ENCODE results near the gene DTWD2. TPM values are rescaled to one million over a fixed set of nuclear protein-coding genes. Genes with fewer than 3 reads are reported as not detected.

Gene DTWD2
- total RNA-seq, 1 experiment from 2014 or later = 4.9 TPM

DNA sequence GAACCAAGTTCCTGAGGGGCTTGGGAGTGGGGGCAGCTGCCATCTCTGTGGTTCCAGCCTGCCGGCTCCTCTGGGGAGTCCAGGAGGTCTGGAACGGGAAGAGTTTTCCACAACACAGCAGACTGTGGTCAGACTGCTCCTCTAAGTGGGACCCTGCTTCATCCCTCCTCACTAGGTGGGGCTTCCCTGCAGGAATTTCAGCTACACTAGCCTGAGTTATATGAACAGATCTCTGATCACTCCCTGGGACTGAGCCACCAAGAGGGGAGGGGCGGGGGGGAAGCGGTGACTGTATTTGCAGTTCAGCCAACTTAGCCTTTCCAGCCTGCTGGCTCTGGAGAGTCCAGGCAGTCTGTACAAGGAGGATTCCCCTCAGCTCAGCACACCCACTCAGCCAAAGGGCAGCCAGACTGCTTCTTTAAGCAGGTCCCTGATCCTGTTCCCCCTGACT is 19.4 kb downstream of the DTWD2 start:
- Histone ChIP-seq H3K9me2 (ENCODE audit: insufficient read depth) (no peaks in the 10 kb centered on the region), H3F3A (ENCODE audit: insufficient read depth, low read depth) (no peaks in the 10 kb centered on the region), H4K20me1 (ENCODE audit: insufficient read depth) (no peaks in the 10 kb centered on the region), H3K4me1 (replicated peaks; ENCODE audit: insufficient read depth) (no peaks in the 10 kb centered on the region), H3K4me2 (no peak overlapping the region), H3K36me3 (ENCODE audit: low read depth) (no peaks in the 10 kb centered on the region), H3K79me2 (ENCODE audit: low read depth) (no peaks in the 10 kb centered on the region), H3K9me3 (ENCODE audit: insufficient read depth, low read depth) (no peaks in the 10 kb centered on the region), H2AFZ (no peak overlapping the region), H3K27ac (no peak overlapping the region), H3K4me3 (no peak overlapping the region), H3K27me3 (ENCODE audit: insufficient read depth, low read depth) (no peaks in the 10 kb centered on the region)
- POLR2A ChIA-PET (ENCODE audit: unreplicated experiment) = no interaction called here
- intact Hi-C loops (cut with micrococcal nuclease; ENCODE audit: unreplicated experiment) = no loop called here
- CTCF ChIA-PET = no interaction called here
- no TSS peak for BruUV-seq (replicated peaks)
- DNase-seq = no peak
- TF ChIP-seq, protein P1, sequence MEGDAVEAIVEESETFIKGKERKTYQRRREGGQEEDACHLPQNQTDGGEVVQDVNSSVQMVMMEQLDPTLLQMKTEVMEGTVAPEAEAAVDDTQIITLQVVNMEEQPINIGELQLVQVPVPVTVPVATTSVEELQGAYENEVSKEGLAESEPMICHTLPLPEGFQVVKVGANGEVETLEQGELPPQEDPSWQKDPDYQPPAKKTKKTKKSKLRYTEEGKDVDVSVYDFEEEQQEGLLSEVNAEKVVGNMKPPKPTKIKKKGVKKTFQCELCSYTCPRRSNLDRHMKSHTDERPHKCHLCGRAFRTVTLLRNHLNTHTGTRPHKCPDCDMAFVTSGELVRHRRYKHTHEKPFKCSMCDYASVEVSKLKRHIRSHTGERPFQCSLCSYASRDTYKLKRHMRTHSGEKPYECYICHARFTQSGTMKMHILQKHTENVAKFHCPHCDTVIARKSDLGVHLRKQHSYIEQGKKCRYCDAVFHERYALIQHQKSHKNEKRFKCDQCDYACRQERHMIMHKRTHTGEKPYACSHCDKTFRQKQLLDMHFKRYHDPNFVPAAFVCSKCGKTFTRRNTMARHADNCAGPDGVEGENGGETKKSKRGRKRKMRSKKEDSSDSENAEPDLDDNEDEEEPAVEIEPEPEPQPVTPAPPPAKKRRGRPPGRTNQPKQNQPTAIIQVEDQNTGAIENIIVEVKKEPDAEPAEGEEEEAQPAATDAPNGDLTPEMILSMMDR (conservative IDR thresholded peaks at IDR 0.05) = no peak
- TF ChIP-seq EZH2 (IDR thresholded peaks at IDR 0.05; ENCODE audit: low read depth) = no peak

DNA sequence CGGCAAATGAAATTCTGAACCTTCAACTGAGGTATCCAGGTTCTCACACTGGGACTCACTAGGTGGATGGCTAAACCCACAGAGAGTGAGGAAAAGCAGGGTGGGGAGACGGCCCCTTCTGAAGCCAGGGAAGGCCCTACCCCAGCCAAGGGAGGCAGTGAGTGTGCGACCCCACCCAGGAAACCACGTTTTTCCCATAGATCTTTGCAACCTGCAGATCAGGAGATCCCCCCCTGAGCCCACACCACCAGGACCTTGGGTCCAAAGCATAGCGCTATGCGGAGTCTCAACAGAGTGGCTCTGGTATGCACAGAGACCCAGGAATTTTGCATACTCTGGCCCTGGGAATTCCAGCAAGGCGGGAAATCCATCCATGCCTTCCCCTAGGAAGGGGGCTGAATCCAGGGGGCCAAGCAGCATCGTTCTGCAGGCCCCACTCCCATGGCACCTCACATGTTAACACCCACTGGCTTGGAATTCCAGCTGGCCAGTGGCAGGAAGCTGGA is 19.9 kb downstream of the DTWD2 start:
- Histone ChIP-seq H3K27ac (no peak overlapping the region), H3K4me2 (no peak overlapping the region), H4K20me1 (ENCODE audit: insufficient read depth) (no peaks in the 10 kb centered on the region), H3K36me3 (ENCODE audit: low read depth) (no peaks in the 10 kb centered on the region), H3K4me3 (no peak overlapping the region), H3F3A (ENCODE audit: insufficient read depth, low read depth) (no peaks in the 10 kb centered on the region), H2AFZ (no peak overlapping the region), H3K27me3 (ENCODE audit: insufficient read depth, low read depth) (no peaks in the 10 kb centered on the region), H3K9me3 (ENCODE audit: insufficient read depth, low read depth) (no peaks in the 10 kb centered on the region), H3K9me2 (ENCODE audit: insufficient read depth) (no peaks in the 10 kb centered on the region), H3K79me2 (ENCODE audit: low read depth) (no peaks in the 10 kb centered on the region), H3K4me1 (replicated peaks; ENCODE audit: insufficient read depth) (no peaks in the 10 kb centered on the region)
- intact Hi-C loops (cut with micrococcal nuclease; ENCODE audit: unreplicated experiment) = no loop called here
- no peak for DNase-seq
- POLR2A ChIA-PET (ENCODE audit: unreplicated experiment) = interaction anchor here (0.6 kb wide), 1 partner anchor 579 kb away, joined by 5 read pairs; no protein-coding TSS in a partner anchor
- TF ChIP-seq, protein P1 (conservative IDR thresholded peaks at IDR 0.05) = no peak
- no peak for TF ChIP-seq EZH2 (IDR thresholded peaks at IDR 0.05; ENCODE audit: low read depth)
- no TSS peak for BruUV-seq (replicated peaks)
- CTCF ChIA-PET = no interaction called here

DNA sequence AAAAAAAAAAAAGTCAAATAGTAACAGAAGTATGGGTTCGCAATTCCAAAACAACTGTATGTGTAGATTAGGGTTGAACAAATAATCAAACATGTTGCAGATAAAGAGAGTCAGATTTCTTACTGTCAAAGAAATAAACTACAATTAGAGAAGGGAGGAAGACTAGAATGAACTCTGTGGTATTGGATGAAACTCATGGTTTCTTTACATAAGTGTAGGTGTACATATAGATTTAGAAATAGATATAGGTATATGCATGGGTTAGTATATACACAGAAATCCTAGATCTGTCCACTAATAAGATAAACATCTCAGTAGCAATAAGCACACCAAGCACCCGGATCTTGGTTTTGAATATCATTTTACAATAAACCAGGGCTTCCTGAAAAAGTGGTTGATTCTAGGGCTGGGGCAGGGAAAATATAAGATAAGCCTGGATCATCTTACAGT is 21.3 kb downstream of the DTWD2 start:
- TF ChIP-seq, protein P1 (conservative IDR thresholded peaks at IDR 0.05) = no peak
- TF ChIP-seq EZH2 (IDR thresholded peaks at IDR 0.05; ENCODE audit: low read depth) = no peak
- H3K4me2 ChIP-seq = no peak overlapping the region
- no peaks in the 10 kb centered on the region for H3K9me2 ChIP-seq (ENCODE audit: insufficient read depth)
- H3K27me3 ChIP-seq (ENCODE audit: insufficient read depth, low read depth) = no peaks in the 10 kb centered on the region
- H3K4me1 ChIP-seq (replicated peaks; ENCODE audit: insufficient read depth) = no peaks in the 10 kb centered on the region
- H4K20me1 ChIP-seq (ENCODE audit: insufficient read depth) = no peaks in the 10 kb centered on the region
- H3K27ac ChIP-seq = no peak overlapping the region
- no peaks in the 10 kb centered on the region for H3K79me2 ChIP-seq (ENCODE audit: low read depth)
- H3F3A ChIP-seq (ENCODE audit: insufficient read depth, low read depth) = no peaks in the 10 kb centered on the region
- no TSS peak for BruUV-seq (replicated peaks)
- no peaks in the 10 kb centered on the region for H3K36me3 ChIP-seq (ENCODE audit: low read depth)
- no peak overlapping the region for H3K4me3 ChIP-seq
- no peak for DNase-seq
- intact Hi-C loops (cut with micrococcal nuclease; ENCODE audit: unreplicated experiment) = no loop called here
- no peaks in the 10 kb centered on the region for H3K9me3 ChIP-seq (ENCODE audit: insufficient read depth, low read depth)
- POLR2A ChIA-PET (ENCODE audit: unreplicated experiment) = no interaction called here
- CTCF ChIA-PET = no interaction called here
- H2AFZ ChIP-seq = no peak overlapping the region
